Rectal smooth muscle tissue (tissue), 1 donor: ENCODE data around the gene ATXN7L3B.

ENCODE experiments used
- H3K27ac ChIP-seq: one replicate; pipeline ENCODE4 v1.7.0; 2013; ENCODE audit warnings: low read depth, low read length, inconsistent platforms
- H3K27me3 ChIP-seq: one replicate; pipeline ENCODE4 v1.7.0; 2013; ENCODE audit warnings: low read length; ENCODE audit not compliant: control insufficient read depth, insufficient read depth
- H3K36me3 ChIP-seq: one replicate; pipeline ENCODE4 v1.7.0; 2013; ENCODE audit warnings: low read length; ENCODE audit not compliant: control insufficient read depth, insufficient read depth
- H3K4me1 ChIP-seq: one replicate; pipeline ENCODE4 v1.7.0; 2013; ENCODE audit warnings: low read length; ENCODE audit not compliant: control insufficient read depth, insufficient read depth
- H3K4me3 ChIP-seq: one replicate; pipeline ENCODE4 v1.7.0; 2013; ENCODE audit warnings: low read length
- H3K9ac ChIP-seq: one replicate; pipeline ENCODE4 v1.7.0; 2013; ENCODE audit warnings: low read length

Gene ATXN7L3B

GRCh38 chr12:74530676-74531075 is 7.0 kb upstream of the ATXN7L3B start:
- Histone ChIP-seq H3K27ac (no peak overlapping the region), H3K4me3 (no peak overlapping the region), H3K36me3 (no peaks in the 10 kb centered on the region), H3K27me3 (no peaks in the 10 kb centered on the region), H3K4me1 (no peaks in the 10 kb centered on the region), H3K9ac (no peak overlapping the region)

GRCh38 chr12:74535536-74535935 is 2.1 kb upstream of the ATXN7L3B start:
- Histone ChIP-seq H3K9ac (no peak overlapping the region), H3K4me3 (no peak overlapping the region), H3K4me1 (peaks cover 16% of the 10 kb centered on the region), H3K27me3 (no peaks in the 10 kb centered on the region), H3K27ac (no peak overlapping the region), H3K36me3 (peaks cover 2% of the 10 kb centered on the region)

- Histone ChIP-seq H3K4me1 (peaks cover 18% of the 10 kb centered on the region), H3K27me3 (no peaks in the 10 kb centered on the region), H3K4me3 (peak overlapping the region; percentile 98), H3K36me3 (peaks cover 2% of the 10 kb centered on the region), H3K27ac (peak overlapping the region; percentile 96), H3K9ac (peak overlapping the region; percentile 92)
Measured at GRCh38 chr12:74537126-74537706, 419 bp upstream of the ATXN7L3B start.

GRCh38 chr12:74538491-74539258 is 1.0 kb downstream of the ATXN7L3B start:
- Histone ChIP-seq H3K4me1 (peaks cover 18% of the 10 kb centered on the region), H3K9ac (peak overlapping the region; percentile 92), H3K4me3 (peak overlapping the region; percentile 98), H3K27me3 (no peaks in the 10 kb centered on the region), H3K27ac (peak overlapping the region; percentile 96), H3K36me3 (peaks cover 2% of the 10 kb centered on the region)

- H3K27me3 ChIP-seq = no peaks in the 10 kb centered on the region
- H3K36me3 ChIP-seq = peaks cover 2% of the 10 kb centered on the region
- no peak overlapping the region for H3K27ac ChIP-seq
- peaks cover 18% of the 10 kb centered on the region for H3K4me1 ChIP-seq
- peak overlapping the region; percentile 98 for H3K4me3 ChIP-seq
- H3K9ac ChIP-seq = no peak overlapping the region
Measured at GRCh38 chr12:74539261-74539660, 1.6 kb downstream of the ATXN7L3B start.

- Histone ChIP-seq H3K4me3 (peak overlapping the region; percentile 98), H3K9ac (no peak overlapping the region), H3K27ac (peak overlapping the region; percentile 4), H3K27me3 (no peaks in the 10 kb centered on the region), H3K36me3 (peaks cover 2% of the 10 kb centered on the region), H3K4me1 (peaks cover 18% of the 10 kb centered on the region)
Measured at GRCh38 chr12:74539765-74540526, 2.3 kb downstream of the ATXN7L3B start.

GRCh38 chr12:74541074-74541473 is 3.4 kb downstream of the ATXN7L3B start:
- Histone ChIP-seq H3K4me3 (peak overlapping the region; percentile 98), H3K27ac (no peak overlapping the region), H3K36me3 (peaks cover 2% of the 10 kb centered on the region), H3K9ac (no peak overlapping the region), H3K27me3 (no peaks in the 10 kb centered on the region), H3K4me1 (peaks cover 18% of the 10 kb centered on the region)

GRCh38 chr12:74547249-74547648 is 9.6 kb downstream of the ATXN7L3B start:
- H3K4me3 ChIP-seq = no peak overlapping the region
- no peaks in the 10 kb centered on the region for H3K4me1 ChIP-seq
- H3K36me3 ChIP-seq = no peaks in the 10 kb centered on the region
- H3K9ac ChIP-seq = no peak overlapping the region
- no peaks in the 10 kb centered on the region for H3K27me3 ChIP-seq
- H3K27ac ChIP-seq = no peak overlapping the region

- no peaks in the 10 kb centered on the region for H3K27me3 ChIP-seq
- H3K4me1 ChIP-seq = no peaks in the 10 kb centered on the region
- H3K27ac ChIP-seq = no peak overlapping the region
- no peak overlapping the region for H3K4me3 ChIP-seq
- H3K9ac ChIP-seq = no peak overlapping the region
- no peaks in the 10 kb centered on the region for H3K36me3 ChIP-seq
Measured at GRCh38 chr12:74551291-74551690, 13.7 kb downstream of the ATXN7L3B start.

- Histone ChIP-seq H3K36me3 (no peaks in the 10 kb centered on the region), H3K27ac (no peak overlapping the region), H3K9ac (no peak overlapping the region), H3K4me1 (no peaks in the 10 kb centered on the region), H3K4me3 (no peak overlapping the region), H3K27me3 (no peaks in the 10 kb centered on the region)
Measured at GRCh38 chr12:74552201-74552600, 14.6 kb downstream of the ATXN7L3B start.

GRCh38 chr12:74559728-74560127 is 22.1 kb downstream of the ATXN7L3B start:
- Histone ChIP-seq H3K4me1 (no peaks in the 10 kb centered on the region), H3K36me3 (no peaks in the 10 kb centered on the region), H3K27me3 (no peaks in the 10 kb centered on the region), H3K27ac (no peak overlapping the region), H3K9ac (no peak overlapping the region), H3K4me3 (no peak overlapping the region)

GRCh38 chr12:74563927-74564326 is 26.3 kb downstream of the ATXN7L3B start:
- Histone ChIP-seq H3K27me3 (no peaks in the 10 kb centered on the region), H3K9ac (no peak overlapping the region), H3K4me1 (no peaks in the 10 kb centered on the region), H3K4me3 (no peak overlapping the region), H3K36me3 (no peaks in the 10 kb centered on the region), H3K27ac (no peak overlapping the region)
